ENCODE measurements around the gene MMP24. TPM values are rescaled to one million over a fixed set of nuclear protein-coding genes. Genes with fewer than 3 reads are reported as not detected.

The MMP24 gene
- total and polyA plus RNA-seq, 2 of the 13 experiments (the other 11 are each of a cell fraction or from before 2014, with no cell fraction given), result 0.29 to 0.35 TPM

DNA sequence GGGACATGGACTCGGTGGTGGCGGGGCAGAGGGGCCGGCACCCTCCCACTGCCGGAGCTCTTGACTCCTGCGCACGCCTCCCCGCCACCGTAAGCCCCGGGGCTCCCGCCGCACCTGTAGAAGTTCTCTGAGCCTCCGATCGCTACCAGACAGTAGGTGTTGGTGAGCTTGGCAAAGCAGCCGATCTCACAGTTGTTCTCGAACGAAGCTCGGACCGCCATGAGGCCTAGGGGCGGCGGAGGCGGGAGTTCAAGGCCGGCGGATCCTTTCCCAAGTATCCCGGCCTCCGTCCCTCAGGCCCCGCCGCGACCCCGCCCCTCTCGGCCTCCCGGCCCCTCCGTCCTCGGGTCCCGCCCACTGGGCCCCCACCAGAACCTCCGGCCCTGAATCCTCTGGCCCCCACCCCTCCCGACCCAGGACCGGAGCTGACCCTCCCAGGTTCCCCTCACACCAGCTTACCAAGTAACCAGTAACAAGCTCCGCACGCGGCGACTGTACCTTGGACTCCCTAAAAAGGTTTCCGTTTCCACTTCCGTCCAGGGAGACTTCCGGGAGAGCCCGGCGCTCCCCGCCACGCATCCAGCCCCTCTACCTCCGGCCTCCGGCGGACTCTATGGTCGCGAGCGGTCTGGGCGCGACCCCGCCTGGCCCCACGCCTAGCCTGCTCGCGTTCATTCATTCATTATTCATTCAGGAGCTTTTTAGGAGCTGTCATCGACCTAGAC is 57.9 kb downstream of the MMP24 start, which contains the start of gene EIF6 (continued):
- TF ChIP-seq, protein P1, sequence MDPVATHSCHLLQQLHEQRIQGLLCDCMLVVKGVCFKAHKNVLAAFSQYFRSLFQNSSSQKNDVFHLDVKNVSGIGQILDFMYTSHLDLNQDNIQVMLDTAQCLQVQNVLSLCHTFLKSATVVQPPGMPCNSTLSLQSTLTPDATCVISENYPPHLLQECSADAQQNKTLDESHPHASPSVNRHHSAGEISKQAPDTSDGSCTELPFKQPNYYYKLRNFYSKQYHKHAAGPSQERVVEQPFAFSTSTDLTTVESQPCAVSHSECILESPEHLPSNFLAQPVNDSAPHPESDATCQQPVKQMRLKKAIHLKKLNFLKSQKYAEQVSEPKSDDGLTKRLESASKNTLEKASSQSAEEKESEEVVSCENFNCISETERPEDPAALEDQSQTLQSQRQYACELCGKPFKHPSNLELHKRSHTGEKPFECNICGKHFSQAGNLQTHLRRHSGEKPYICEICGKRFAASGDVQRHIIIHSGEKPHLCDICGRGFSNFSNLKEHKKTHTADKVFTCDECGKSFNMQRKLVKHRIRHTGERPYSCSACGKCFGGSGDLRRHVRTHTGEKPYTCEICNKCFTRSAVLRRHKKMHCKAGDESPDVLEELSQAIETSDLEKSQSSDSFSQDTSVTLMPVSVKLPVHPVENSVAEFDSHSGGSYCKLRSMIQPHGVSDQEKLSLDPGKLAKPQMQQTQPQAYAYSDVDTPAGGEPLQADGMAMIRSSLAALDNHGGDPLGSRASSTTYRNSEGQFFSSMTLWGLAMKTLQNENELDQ (CRISPR knock-in tag; IDR thresholded peaks at IDR 0.05; ENCODE audit: borderline replicate concordance), result no peak
- TF ChIP-seq CCAR2 (optimal IDR thresholded peaks at IDR 0.05; ENCODE audit: low read depth, low read length), result no peak
- no peak for TF ChIP-seq NR3C1 (CRISPR knock-in tag; IDR thresholded peaks at IDR 0.05)
- peak; percentile 99 for TF ChIP-seq POLR2AphosphoS5 (IDR thresholded peaks at IDR 0.05; ENCODE audit: low read depth, low read length)
- TF ChIP-seq SNAI1 (CRISPR knock-in tag; IDR thresholded peaks at IDR 0.05; ENCODE audit: borderline replicate concordance), result peak; percentile 91
- no peak for TF ChIP-seq XBP1 (CRISPR knock-in tag; IDR thresholded peaks at IDR 0.05)
- peak; percentile 85; the same call in 1 of the 2 replicates for TF ChIP-seq ZNF746 (CRISPR knock-in tag; IDR thresholded peaks at IDR 0.05)
- peak; percentile 99 for TF ChIP-seq YEATS4 (CRISPR knock-in tag; IDR thresholded peaks at IDR 0.05; ENCODE audit: borderline replicate concordance)
- peak; percentile 86; the same call in 1 of the 2 replicates for TF ChIP-seq ZNF441 (CRISPR knock-in tag; IDR thresholded peaks at IDR 0.05; ENCODE audit: borderline replicate concordance)
- TF ChIP-seq ELF1 (CRISPR knock-in tag; IDR thresholded peaks at IDR 0.05), result peak; percentile 97
- TF ChIP-seq MXI1 (IDR thresholded peaks at IDR 0.05; ENCODE audit: borderline replicate concordance, low read depth, low read length), result peak; percentile 96; the same call in 2 of the 3 replicates
- TF ChIP-seq ZNF672 (CRISPR knock-in tag; IDR thresholded peaks at IDR 0.05), result no peak
- peak; percentile 43; the same call in 1 of the 2 replicates for TF ChIP-seq RCOR2 (CRISPR knock-in tag; IDR thresholded peaks at IDR 0.05)
- TF ChIP-seq, protein P2, sequence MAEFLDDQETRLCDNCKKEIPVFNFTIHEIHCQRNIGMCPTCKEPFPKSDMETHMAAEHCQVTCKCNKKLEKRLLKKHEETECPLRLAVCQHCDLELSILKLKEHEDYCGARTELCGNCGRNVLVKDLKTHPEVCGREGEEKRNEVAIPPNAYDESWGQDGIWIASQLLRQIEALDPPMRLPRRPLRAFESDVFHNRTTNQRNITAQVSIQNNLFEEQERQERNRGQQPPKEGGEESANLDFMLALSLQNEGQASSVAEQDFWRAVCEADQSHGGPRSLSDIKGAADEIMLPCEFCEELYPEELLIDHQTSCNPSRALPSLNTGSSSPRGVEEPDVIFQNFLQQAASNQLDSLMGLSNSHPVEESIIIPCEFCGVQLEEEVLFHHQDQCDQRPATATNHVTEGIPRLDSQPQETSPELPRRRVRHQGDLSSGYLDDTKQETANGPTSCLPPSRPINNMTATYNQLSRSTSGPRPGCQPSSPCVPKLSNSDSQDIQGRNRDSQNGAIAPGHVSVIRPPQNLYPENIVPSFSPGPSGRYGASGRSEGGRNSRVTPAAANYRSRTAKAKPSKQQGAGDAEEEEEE (CRISPR knock-in tag; IDR thresholded peaks at IDR 0.05; ENCODE audit: borderline replicate concordance), result no peak; the same call in 1 of the 2 replicates
- TF ChIP-seq HES4 (CRISPR knock-in tag; IDR thresholded peaks at IDR 0.05; ENCODE audit: borderline replicate concordance), result peak; percentile 98
- peak; percentile 75 for TF ChIP-seq ZNF331 (CRISPR knock-in tag; IDR thresholded peaks at IDR 0.05)
- peak; percentile 90; the same call in 1 of the 2 replicates for TF ChIP-seq SMAD1 (CRISPR knock-in tag; IDR thresholded peaks at IDR 0.05; ENCODE audit: borderline replicate concordance, low read depth)
- TF ChIP-seq TBL1XR1 (IDR thresholded peaks at IDR 0.05; ENCODE audit: borderline replicate concordance, low read length, partially characterized antibody), result peak; percentile 76
- TF ChIP-seq PLRG1 (conservative IDR thresholded peaks at IDR 0.05), result no peak
- TF ChIP-seq IRX3 (CRISPR knock-in tag; IDR thresholded peaks at IDR 0.05; ENCODE audit: borderline replicate concordance, low read depth), result no peak
- TF ChIP-seq ZNF790 (CRISPR knock-in tag; IDR thresholded peaks at IDR 0.05; ENCODE audit: borderline replicate concordance), result peak; percentile 39; the same call in 1 of the 2 replicates
- TF ChIP-seq, protein P3, sequence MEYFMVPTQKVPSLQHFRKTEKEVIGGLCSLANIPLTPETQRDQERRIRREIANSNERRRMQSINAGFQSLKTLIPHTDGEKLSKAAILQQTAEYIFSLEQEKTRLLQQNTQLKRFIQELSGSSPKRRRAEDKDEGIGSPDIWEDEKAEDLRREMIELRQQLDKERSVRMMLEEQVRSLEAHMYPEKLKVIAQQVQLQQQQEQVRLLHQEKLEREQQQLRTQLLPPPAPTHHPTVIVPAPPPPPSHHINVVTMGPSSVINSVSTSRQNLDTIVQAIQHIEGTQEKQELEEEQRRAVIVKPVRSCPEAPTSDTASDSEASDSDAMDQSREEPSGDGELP (IDR thresholded peaks at IDR 0.05; ENCODE audit: borderline replicate concordance, low read depth), result peak; percentile 57
- TF ChIP-seq HNRNPH1 (optimal IDR thresholded peaks at IDR 0.05; ENCODE audit: low read depth, low read length), result no peak
- peak; percentile 34; the same call in 1 of the 2 replicates for TF ChIP-seq TSC22D2 (CRISPR knock-in tag; IDR thresholded peaks at IDR 0.05; ENCODE audit: borderline replicate concordance)

Measured in HepG2 (cell line).